Epithelial cell of alveolus of lung (primary cell): ENCODE measurements around the gene TMEM181. TPM values are rescaled to one million over a fixed set of nuclear protein-coding genes. Genes with fewer than 3 reads are reported as not detected.

Experiments used
- total RNA-seq: library from RNA; depleted of rRNA; stranded (reverse); fragments of >200 nt; gene quantifications from 2 replicates; pipeline ENCODE4 v1.2.1, GENCODE V29; 2015

Gene TMEM181, protein sequence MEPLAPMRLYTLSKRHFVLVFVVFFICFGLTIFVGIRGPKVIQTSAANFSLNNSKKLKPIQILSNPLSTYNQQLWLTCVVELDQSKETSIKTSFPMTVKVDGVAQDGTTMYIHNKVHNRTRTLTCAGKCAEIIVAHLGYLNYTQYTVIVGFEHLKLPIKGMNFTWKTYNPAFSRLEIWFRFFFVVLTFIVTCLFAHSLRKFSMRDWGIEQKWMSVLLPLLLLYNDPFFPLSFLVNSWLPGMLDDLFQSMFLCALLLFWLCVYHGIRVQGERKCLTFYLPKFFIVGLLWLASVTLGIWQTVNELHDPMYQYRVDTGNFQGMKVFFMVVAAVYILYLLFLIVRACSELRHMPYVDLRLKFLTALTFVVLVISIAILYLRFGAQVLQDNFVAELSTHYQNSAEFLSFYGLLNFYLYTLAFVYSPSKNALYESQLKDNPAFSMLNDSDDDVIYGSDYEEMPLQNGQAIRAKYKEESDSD
- total RNA-seq, result 21.1 and 31.4 TPM in 2 replicates

GRCh38 chr6:158559895-158560835, at the start of gene TMEM181:
TMEM181 (plus strand) TSS chr6:158560091; CDS start chr6:158560225, 134 bp downstream.

DNA sequence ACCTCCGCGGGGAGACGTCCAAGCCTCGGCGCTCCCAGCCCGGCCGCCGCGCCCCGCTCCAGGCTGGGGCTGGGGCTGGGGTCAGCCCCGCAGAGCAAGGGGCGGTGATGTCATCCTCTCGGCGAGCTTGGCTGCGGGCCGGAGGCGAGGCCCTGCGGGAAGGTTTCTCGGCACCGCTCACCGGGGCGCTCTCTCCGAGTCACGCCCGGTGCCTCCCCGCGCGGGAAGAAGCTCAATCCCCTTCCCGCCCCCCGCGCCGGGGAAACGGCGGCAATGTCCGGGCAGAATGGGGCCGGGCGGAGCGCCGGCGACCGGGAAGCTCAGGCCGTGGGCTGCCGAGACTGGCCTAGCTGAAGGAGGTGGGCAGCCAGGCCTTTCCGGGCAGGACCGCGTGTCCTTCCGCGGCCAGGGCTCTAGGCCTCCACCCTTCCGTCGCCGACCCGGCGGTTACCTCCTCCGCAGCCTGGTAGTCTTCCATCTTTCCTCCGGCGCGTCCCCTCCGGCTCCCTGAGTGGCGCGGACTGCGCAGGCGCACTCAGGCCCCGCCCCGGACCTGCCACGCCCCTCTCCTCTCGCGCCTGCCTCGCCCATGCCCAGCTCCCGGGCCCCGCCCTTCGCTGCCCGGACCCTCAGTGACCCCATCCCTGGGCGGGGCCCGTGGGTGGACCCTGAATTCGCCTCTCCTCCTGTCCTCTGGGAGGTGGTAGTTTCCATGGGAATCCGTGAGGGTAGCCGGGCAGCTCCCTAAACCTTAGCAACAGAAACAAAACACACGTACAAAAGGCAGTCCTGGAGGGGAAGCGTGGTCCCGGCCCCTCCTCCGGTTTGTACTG, 84.6 kb downstream of the TMEM181 start, which contains the start of gene DYNLT1:
DYNLT1 (minus strand) TSS at position 513 of the 833 bp plus-strand sequence; CDS start at position 478, 35 bp downstream.

GRCh38 chr6:158649289-158650143, 89.6 kb downstream of the TMEM181 start, which contains the start of gene SYTL3:
SYTL3 (plus strand) TSS chr6:158650054; CDS start chr6:158663269, 13,215 bp downstream.

Other genes starting within 250 kb of the TMEM181 start
- 42.7 and 50.6 TPM in 2 replicates for gene TULP4, start 247.6 kb upstream of the TMEM181 start, total RNA-seq
- 69.8 and 144 TPM in 2 replicates for gene DYNLT1, start 84.7 kb downstream of the TMEM181 start, total RNA-seq
- gene SYTL3, start 90.0 kb downstream of the TMEM181 start, total RNA-seq, result 1.3 and 1.4 TPM in 2 replicates